GM10847 (cell line): Measurements from ENCODE around the gene HAPSTR1.
A peak's percentile ranks its signal among the peaks of the same experiment; 100 is the strongest.

Experiments
- POLR2A ChIP-seq: IDR thresholded peaks from 2 replicates; pipeline ENCODE4 v1.6.1; 2011; ENCODE audit not compliant: insufficient read length; ENCODE audit errors: extremely low read depth

HAPSTR1 gene, protein sequence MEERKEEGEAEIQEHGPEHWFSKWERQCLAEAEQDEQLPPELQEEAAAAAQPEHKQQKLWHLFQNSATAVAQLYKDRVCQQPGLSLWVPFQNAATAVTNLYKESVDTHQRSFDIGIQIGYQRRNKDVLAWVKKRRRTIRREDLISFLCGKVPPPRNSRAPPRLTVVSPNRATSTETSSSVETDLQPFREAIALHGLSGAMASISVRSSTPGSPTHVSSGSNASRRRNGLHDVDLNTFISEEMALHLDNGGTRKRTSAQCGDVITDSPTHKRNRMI

DNA sequence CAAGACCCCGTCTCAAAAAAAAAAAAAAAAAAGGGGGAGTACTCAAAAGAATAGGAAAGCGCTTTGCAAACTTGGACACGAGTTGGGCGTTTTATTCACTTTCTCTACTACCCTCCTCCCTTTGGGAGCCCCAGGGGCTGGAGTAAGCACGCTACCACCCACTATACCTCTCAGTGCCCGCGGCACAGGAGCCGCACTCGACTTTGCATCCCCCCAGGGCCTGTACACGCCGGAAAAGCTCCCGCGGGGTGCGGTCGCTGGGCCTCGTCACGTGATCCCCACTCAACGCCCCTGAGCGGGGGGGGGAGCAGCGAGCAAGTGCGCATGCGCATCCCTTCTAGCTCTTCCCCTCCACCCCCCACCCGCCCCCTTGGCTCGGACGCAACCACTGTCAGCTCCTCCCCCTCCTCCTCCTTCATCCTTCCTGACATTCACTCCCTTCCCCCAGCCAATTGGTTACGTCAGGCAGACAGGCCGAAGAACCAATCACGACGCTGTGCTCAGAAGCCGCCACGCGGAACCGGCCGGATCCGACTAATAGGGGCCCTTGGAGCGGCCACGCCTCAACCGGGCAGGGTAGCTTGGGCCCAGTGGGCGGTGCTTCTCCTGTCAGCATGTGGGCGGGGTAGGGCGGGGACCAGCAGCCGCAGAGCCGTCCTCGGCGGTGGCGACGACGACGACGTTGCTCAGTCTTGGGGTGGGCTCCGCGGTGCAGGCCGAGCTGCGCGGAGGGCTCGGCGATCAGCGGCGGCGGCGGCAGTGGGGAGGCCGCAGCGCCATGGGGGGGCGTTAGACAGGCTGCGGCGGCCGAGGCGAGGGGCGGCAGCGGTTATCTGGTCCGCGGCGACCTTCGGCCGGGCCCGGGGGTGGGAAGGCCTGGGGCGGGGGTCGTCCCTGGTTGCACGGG, at the start of gene HAPSTR1:
Gene HAPSTR1, plus strand, starts transcription at position 685 of the 907 bp plus-strand sequence. CDS start 401 bp downstream, outside the sequence.
- TF ChIP-seq POLR2A = peak; percentile 99

DNA sequence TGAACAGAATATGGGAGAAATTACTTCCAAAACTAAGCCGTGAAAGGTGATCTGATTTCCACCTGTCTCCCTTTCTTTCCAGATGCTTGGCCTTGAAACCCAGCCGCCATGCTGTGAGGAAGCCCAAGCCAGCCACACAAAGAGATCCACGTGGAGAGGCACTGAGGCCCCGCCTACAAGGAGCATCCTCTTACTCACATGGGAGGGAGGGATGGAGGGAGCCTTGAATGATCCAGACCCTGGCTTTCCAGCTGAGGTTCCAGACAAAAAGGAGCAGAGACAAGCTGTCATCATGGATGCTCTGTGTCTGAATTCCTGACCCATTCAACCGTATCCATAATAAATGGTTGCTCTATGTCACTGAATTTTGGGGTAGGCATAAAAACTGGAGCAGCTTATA, 48.9 kb upstream of the HAPSTR1 start:
- no peak for TF ChIP-seq POLR2A

DNA sequence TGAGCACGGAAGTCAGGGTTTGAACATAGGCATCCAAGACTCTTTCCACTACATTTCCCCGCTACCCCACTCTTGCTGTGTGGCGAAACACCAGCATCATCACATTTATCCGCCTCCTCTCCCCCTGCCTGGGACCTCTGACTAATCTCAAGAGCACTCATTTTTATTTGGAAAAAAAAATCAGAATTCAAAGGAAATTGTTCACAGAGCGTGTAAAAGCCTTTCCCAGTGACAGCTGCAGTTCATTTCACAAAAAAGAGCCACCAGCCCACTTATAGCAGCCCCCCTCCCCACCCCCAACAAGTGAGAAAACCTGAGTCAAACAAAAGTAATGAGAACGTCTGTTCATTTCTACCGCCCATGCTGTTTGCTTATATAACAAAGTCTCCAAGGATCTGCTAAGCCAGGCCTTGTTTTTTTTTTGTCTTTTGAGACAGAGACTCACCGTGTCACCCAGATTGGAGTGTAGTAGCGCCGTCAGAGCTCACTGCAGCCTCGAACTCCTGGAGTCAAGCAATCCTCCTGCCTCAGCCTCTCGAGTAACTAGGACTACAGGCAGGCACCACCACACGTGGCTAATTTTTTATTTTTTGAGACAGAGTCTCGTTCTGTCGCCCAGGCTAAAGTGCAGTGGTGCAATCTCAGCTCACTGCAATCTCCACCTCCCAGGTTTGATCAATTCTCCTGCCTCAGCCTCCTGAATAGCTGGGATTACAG, 48.3 kb upstream of the HAPSTR1 start:
- TF ChIP-seq POLR2A = no peak

DNA sequence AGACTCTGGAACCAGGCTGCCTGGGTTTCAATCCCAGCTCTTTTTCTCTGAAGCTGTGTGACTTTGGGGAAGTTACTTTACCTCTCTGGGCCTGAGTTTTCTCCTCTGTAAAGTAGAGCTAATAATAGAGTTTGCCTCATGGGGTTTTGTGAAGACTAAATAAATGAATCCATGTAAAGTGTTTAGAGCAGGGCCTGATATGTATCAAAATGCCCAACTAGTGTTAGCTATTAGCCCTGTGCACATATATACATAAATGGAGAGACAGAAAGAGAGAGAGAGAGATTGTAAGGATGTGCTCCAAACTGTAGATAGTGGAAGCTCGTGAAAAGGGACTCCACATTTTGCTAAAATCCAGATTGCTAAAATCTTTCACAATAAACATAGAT, 44.8 kb upstream of the HAPSTR1 start:
- TF ChIP-seq POLR2A = no peak

DNA sequence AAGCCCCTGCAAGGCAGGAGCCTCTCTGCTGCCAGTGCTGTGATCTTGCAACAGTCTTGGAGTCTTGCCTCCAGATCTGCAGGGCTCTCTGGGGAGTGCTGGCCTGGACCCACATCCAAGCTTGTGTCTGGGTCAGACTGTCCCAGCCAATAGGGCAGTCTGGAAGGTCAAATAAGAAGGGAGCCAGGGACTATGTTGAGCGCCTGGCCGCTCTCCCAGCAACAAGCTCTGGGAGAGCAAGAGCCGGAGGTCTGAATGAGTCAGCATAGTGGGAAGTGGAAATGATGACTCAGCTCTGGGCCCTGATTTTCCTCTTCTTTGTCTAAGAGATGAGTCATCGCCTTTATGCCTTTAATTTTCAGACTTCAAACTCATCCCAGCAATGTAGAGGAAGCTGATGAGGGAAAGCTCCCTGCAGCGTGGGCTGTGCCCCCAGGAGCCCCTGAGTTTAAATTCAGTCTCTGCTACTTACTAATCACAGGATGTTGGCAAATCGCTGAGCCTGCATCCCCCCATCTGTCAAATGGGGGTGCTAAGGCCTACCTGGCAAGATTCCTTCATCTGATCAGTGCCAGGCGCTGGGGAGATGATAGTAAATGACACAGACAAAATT, 43.6 kb upstream of the HAPSTR1 start:
- no peak for TF ChIP-seq POLR2A

DNA sequence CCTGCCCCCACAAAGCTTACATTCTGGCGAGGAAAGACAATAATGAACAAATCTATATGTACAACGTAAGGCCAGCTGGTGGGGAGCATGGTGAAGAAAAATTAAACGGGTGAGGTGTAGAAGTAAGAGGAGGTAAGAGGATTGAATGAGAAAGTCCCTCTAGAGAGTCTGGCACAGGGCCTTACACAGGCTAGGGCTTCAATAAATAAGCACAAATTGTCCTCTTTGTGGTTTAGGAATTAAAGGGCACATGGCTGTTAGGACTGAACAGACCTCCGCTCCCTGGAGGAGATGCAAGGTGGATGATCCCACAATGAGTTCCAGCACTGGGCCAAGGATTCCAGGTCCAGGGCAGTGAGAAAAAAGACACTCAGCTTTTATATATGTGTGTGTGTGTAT, 43.1 kb upstream of the HAPSTR1 start:
- no peak for TF ChIP-seq POLR2A

DNA sequence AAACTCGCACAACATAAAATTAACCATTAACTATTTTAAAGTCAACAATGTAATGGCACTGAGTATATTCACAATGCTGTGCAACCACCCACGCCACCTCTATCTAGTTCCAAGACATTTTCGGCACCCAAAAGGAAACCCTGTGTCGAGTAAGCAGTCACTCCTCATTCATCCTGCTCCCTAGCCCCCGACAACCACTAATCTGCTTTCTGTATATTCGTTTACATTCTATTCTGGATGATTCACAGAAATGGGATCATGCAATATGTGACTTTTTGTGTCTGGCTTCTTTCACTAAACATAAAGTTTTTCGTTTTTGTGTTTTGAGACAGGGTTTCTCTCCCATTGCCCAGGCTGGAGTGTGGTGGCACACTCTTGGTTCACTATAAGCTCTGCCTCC, 42.2 kb upstream of the HAPSTR1 start:
- TF ChIP-seq POLR2A = no peak

DNA sequence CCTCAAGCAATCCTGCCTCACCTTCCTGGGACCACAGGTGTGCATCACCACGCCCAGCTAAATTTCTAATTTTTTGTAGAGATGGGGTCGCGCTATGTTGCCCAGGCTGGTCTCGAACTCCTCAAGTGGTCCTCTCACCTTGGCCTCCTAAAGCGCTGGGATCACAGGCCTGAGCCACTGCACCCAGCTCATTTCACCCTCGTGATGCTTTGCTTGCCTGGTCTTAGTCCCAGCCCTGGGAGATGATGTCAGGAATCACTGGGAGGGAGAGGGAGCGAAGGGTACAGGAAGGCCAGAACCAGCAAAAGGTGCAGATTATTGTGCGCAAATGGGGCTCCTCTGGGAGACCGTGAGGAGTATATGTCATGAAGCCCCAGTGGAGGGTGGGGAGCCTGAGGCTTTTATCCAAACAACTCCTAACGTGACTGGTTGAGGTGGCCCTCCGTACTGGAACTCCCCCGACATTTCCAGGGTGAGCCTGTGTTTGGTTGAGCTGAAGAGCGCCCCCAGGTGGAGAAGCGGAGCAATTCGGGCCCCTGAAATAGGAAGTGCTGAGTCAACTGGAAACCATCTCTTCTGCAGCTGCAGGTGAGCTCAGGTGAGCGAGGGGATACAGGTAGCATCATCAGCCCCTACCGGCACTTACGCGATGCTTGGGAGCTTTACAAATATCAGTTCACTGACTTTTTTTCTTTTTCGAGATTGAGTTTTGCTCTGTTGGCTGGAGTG, 41.2 kb upstream of the HAPSTR1 start:
- no peak for TF ChIP-seq POLR2A

DNA sequence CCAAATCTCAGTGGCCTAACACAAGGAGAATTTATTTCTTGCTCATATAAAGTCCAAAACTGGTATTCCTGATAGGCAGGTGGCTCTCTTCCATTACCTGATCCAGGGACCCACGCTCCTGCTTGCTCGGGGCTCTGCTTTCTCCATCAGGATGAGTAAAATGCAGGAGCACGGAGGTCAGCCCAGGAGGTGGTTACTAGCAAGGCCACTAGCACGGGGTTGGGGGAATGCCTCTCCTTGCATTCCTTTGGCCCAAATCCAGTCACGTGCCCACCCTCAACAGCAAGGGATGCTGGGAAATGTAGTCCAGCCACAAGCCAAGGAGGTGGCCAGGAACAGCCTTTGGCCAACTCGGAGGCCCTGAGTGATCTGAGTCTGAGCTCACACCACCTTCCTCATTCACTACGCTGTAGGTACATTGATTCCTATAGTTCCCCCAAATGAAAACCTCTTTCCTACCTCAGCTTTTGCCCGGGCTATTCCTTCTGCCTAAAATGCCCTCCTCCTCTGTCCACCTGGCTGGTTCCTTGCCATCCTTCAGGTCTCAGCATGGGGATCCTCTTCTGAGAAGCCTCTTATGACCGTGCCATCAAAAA, 38.3 kb upstream of the HAPSTR1 start:
- TF ChIP-seq POLR2A = no peak

DNA sequence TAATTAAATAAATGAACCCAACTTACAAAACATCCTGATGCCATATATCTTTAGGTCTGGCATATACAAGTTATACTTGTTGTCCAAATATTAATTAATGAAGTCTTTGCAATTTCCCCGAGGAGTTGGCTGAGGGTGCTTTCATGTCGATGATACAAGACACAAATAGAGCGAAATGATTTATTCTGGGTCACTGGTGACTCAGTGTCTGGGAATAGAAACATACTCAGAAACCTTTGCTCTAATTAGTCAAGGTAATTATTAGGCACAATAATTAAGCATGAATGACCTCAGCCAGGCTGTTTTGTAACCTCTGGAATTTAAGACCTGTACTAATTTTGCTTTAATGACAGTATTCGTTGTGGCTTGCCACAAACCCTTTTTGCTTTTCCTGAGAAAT, 37.0 kb upstream of the HAPSTR1 start:
- TF ChIP-seq POLR2A = no peak

DNA sequence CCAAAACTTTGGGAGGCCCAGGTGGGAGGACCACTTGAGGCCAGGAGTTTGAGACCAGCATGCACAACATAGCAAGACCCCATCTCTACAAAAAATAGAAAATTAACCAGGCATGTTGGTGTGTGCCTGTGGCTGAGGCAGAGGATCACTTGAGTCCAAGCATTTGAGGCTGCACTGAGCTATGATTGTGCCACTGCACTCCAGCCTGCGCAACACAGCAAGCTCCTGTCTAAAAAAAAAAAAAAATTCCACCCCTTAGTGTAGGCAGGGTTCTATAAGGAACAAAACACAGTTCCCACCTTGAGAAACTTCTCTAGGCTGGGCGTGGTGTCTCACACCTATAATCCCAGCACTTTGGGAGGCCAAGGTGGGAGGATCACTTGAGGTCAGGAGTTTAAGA, 36.3 kb upstream of the HAPSTR1 start:
- no peak for TF ChIP-seq POLR2A

DNA sequence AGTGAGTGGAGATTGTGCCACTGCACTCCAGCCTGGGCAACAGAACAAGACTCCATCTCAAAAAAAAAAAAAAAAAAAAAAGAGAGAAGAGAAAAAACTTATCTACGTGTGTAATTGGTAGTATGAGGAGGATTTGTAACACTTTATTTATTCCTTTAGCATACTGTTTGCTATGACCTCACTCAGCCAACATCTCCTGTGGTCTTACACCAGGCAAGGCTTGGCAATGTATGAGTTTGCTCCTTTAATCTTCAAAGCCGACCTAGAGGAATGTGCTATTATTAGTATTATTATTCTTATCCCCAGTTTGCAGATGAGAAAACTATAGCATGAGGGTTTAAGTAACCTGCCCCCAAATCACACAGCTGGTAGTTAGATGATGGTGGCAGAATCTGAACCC, 35.8 kb upstream of the HAPSTR1 start:
- no peak for TF ChIP-seq POLR2A

DNA sequence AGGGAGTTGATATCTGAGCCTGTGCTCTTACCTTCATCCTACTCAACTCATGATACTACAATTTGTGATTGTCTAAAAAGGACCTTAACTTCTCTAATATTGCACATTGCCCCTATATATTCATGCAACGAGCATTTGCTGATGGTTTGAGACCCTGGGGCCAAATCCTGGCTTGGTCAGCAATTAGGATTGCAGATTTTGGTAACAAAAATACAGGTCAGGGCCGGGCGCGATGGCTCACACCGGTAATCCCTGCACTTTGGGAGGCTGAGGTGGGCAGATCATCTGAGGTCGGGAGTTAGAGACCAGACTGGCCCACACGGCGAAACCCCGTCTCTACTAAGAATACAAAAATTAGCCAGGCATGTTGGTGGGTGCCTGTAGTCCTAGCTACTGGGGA, 35.4 kb upstream of the HAPSTR1 start:
- no peak for TF ChIP-seq POLR2A

DNA sequence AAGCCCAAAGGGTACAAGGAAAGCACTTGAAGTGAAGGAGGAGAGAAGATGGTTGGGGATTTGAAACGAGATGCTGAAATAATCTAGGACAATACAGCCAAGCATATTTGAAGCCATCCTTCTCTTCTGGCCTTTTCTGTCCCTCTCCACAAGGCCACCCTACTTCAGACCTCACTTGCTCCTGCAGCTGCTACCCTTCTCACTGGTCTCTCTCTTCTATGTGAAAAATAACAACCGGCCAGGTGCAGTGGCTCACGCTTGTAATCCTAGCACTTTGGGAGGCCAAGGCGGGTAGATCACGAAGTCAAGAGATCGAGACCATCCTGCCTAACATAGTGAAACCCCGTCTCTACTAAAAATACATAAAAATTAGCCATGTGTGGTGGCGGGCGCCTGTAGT, 33.2 kb upstream of the HAPSTR1 start:
- no peak for TF ChIP-seq POLR2A
